Colon (tissue), 2 donors: ENCODE results near the gene MTMR3.

Experiments
- FAIRE-seq: peaks from 2 replicates; lab custom pipeline; 2012; peaks lifted over from hg19 to GRCh38; lab: Jason Lieb, UNC
- donor health status: control.
- donor health status: control.

Gene MTMR3

DNA sequence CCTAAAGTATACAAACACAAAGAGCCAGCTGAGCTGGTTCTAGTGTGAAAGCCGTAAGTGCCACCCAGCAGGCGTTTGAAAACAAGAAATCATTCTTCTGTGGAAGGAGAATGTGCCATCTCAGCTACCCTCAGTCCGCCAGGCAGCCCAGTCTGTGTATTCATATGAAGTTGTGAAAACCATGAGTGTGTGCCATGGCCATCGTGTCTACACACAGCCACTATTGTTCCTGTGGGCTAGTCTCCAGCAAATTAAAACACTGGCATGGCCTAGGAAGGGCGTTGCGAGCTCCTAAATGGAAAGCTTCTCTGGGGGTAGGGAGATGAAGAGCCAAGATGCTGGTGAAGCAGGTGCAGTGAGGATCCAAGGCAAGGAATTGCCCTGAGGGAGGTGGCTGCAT lies 145.8 kb downstream of the MTMR3 start:
- FAIRE-seq: no peak

DNA sequence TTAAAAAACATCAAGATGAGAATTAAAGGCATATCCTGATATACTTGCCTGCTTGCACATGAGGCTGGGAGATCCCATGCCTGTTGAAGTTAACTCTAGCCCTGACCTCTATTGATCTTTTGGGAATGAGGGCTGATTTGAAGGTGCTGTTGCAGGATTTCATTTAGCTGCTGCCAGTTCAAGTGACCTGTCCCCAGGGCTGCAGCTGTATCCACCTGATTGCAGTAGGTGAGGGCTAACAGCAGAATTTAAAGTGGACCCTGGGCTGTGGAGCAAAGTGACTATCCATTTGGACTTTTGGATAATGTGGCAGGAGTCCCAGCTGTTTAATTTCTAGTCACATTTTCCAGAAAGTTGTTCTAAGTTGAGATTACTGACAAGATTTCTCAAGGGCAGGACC lies 146.5 kb downstream of the MTMR3 start:
- FAIRE-seq: no peak

DNA sequence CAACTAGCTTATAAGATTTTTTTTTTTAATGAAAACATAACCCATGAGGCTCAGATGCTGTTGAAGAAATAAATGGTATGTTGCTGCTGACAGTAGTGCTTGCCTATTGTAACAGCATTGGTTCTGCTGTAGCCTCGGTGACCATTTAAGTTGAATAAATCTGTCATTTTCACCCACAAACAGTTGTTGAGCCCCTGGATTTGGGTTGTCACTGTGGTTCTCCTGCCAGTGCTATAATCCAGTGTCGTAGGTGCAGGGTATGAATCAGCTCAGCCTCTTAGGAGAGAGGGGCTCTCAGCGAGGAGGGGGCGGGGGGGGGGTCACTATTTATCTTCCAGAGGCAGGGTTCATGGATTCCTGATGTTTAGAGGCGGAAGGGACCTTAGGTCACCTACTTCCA lies 147.4 kb downstream of the MTMR3 start:
- FAIRE-seq: no peak

- FAIRE-seq: no peak
Observed at GRCh38 chr22:30031328-30031727, 148.4 kb downstream of the MTMR3 start.

GRCh38 chr22:30031764-30032455 lies 148.9 kb downstream of the MTMR3 start:
- no peak for FAIRE-seq

- no peak for FAIRE-seq
Observed at GRCh38 chr22:30033137-30033536, 150.2 kb downstream of the MTMR3 start.

DNA sequence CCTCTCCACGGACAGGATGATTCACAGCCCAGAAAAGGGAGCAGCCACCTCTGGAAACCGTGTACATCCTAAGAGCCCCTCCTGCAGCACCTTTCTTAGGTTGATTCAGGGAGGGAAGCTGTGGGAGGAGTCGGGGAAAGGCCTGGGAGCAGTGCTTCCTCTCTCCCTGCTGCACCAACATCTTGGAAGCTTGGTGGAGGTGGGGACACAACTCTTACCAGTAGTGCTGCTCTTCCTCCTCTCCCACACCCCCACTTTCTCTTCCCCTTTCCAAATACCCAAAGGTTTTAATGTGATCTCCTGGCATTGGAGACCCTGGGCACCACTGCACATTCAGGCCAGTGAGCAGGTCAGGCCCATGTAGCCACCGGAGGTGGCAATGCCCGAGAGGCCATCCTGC lies 150.9 kb downstream of the MTMR3 start:
- no peak for FAIRE-seq

DNA sequence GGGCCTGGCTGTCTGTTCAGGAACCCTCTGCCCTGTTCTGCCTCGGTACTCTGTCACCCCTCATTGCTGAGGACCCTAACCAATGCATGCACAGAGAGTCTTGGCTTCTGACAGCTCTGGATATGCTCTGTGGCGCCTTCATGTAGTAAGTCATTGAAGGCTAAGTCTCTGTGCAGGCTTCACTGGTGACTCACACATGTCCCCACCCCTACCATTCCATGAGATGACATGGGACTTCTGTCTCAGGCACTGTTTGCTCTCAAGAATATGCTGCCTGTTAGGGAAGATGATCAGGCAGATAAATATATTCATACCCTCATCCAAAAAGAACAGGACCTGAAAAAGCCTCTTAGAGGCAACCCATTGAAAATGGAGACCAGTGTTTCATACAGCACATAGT lies 153.7 kb downstream of the MTMR3 start:
- FAIRE-seq: no peak

DNA sequence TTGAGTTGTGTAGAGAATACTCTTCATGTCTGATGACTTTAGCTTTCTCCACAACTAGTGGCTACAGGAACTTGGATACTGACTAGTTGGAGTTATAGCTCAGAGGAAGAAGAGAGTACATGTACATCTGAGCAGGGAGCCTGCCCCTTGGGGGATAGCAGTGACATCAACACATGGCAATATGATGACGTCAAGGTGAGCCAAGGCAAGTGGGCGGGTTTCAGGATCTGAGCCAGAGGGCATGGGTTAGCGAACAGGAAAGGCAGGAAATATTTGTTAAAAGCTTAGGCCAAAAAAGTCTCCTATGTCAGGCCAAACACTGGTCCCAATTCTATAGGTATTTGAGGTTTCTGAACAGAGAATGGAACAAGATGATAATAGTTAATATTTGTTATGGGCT lies 155.2 kb downstream of the MTMR3 start:
- FAIRE-seq: no peak

GRCh38 chr22:30040499-30041260 lies 157.7 kb downstream of the MTMR3 start:
- FAIRE-seq: no peak

DNA sequence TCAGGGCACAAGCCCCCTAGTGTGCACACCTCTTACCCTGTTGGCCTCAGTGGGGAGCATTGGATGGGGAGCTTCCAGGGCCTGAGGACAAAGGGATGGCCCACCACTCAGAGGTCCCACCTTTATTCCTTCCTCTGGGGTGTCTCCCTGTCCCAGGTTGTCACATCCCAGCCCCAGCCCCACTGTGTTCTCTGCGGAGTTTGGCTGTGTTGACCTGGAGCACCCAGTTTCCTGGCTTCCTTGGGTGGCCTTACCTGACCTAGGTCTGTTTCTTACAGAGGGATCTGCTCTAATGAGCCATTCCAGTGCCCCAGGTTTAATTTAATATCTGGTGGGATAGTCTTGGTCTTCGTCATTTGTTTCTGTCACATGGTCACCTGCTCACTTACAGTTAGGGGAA lies 158.5 kb downstream of the MTMR3 start:
- no peak for FAIRE-seq

DNA sequence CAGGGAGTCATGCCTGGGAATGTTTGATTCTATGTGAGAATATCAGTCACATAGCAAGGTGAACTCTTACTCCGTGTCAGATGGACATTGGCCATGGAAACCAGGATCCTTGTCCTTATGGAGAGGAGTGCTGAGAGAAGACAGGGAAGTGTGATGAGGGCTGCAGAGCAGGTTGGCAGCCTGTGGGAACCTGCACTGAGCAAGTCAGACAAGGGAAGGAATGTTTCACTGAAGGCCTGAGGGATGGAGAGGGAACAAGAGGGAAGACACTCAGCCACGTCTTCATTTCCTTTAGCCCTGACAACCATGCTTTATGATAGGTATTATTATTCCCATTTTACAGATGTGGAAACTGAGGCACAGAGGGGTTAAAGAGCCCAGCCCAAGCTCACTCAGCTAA lies 158.9 kb downstream of the MTMR3 start:
- FAIRE-seq: no peak

DNA sequence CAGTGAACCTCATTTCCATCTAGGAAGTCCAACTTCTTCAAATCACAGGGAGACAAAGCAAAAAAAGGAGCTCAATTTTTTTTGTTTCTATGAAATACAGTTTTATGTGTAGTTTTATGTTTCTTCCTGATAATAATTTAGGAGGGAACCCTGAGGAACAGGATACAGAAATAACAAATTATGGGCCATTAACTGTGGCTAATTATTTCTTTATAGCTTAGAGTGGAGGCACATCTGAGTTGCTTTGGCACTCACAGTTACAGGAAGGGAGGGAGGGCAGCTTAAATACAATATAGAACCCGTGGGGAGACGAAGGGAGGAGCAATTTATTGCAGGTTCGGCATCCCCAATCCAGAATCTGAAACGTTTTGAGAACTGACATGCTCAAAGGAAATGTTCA lies 160.2 kb downstream of the MTMR3 start:
- no peak for FAIRE-seq

DNA sequence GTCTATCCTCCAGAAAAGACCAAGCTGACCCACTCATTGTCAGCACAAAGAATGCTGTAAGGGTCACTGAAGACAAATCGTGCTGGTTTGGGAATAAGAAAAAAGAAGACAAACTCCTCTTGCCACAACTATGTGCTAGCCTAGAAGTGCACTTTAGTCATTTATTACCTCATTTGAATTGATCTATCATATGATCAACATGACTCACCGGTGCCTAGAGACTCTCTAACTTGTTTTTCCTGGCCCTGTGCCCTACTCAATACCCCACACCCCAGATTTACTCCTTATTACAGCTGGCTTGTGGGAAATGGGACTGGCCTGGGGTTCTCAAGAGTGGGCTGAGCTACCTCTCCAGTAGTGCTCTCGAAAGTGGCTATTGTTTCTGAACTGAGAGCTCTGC lies 161.4 kb downstream of the MTMR3 start:
- no peak for FAIRE-seq

- FAIRE-seq: no peak
Observed at GRCh38 chr22:30044881-30045493, 162.0 kb downstream of the MTMR3 start.

- FAIRE-seq: no peak
Observed at GRCh38 chr22:30045494-30045887, 162.5 kb downstream of the MTMR3 start.

DNA sequence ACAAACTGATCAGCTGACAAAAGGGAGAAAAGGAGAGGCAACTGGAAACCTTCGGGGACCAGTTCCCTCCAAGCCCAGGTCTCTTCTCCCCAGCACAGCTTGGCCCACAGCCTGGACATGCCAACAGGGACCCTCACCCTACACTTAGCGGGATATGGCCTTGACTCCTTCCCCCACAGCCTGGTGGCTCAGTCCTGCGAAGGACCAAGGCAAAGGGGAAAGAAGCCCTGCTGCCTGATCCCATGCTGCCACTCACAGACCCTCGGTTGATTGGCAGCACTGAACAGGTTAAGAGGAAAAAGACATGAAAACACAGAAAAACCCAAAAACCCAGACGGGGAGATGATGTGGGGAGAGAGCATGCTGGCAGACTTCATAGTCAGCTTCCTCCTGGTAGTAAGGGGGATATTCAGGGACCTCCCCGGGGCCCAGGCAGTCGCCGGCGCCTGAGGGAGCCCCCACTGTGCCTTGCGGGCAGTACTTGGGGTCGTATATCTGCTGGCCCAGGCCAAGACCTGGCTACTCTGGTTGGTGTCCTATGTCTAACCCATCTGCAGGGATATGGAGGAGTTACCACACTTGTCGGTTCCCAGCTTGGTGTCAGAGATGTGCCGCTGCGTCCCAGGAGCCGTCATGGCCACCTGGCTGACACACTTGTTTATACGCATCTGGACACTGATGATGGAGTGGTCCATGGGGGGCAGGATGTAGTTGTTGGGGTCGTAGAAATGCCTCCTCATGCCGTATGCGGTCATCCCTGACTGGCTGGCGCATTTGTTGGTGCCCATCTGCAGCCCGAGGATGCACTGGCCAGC lies 163.1 kb downstream of the MTMR3 start:
- FAIRE-seq: no peak

DNA sequence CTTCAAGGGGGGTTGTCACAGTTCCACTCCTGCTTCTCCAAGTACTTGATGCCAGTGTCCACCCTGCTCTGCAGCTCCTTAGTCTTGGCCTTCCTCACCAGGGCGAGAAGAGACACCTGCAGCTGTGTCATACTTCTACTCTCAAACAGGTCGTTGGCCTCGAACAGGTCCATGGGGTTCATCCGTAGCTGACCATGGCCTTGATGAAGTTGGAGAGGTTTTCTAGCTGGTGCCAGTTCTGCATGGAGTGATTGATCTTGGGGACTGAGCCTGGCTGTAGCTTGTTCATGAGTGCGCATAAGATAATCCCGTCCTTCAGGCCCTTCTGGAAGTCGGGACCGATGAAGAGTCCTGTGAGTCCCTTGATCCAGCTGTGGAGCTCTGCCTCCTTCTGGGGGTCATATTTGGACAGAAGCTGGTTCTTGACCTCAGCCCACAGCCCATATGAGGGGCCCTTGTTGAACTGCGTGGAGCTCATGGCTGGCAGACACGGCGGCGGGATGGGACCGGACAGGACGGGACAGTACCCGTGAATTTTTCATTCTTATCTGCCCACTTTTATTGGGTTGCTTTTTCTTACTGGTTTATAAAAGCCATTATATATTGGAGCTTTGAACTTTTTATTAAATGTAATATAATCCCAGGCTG lies 163.9 kb downstream of the MTMR3 start:
- no peak for FAIRE-seq

DNA sequence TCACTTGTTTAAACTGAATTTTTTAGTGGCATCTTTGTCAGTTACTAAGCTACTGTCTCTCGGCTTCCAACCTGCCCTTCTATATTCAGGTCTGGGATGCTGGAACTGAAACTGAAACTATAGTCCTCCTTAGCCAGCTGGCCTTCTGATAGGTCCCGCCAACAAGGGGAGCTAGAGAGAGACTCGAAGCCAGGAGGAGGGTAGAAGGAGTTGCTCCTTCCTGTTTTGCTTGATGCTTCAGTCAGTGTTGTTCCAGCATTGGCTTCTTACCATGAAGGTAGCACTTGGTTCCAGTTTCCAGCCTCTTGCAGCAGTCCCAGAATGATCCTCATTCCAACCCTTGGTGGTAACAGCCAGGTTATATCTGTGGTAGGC lies 164.4 kb downstream of the MTMR3 start:
- no peak for FAIRE-seq

- no peak for FAIRE-seq
Observed at GRCh38 chr22:30048681-30049080, 165.7 kb downstream of the MTMR3 start.

DNA sequence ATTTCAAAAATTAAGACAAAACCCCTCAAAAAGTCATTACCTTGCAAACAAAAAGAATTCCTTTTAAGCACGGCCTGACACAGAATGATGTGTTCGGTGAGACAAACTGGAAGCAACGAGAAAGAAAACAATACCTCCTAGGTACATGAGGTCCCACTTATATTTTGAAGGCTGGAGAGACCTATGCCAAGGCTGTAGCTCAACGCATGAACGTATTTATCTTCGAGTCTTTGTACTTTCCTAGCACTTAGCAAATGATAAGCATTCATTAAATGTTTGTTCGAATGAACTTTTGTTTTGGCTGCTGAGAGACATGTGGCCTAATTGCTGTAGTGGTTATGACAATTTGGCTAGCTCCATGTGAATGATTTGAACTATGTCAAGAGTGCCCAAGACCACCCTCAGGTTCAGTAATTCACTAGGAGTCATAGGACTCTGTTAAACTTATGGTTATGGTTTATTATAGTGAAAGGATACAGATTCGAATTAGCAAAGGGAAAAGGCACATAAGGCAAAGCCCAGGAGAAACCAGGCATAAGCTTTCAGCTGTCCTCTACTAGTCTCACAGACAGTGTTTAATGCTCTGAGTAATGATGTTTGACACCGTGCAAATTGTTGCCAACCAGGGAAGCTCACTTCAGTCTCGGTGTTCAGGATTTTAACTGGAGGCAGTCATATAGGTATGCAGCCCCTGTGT lies 171.2 kb downstream of the MTMR3 start:
- no peak for FAIRE-seq

- no peak for FAIRE-seq
Observed at GRCh38 chr22:30054764-30055069, 171.7 kb downstream of the MTMR3 start.
